Measurements from ENCODE around the gene LGALS7. TPM values are rescaled to one million over a fixed set of nuclear protein-coding genes. Genes with fewer than 3 reads are reported as not detected.
"Not testable (repeated sequence)": the region's sequence is repeated elsewhere in the genome, so short reads cannot be mapped to it uniquely, and the experiment has no call there.

Gene LGALS7
- total RNA-seq, 2 donors from 2014 or later, result not detected

DNA sequence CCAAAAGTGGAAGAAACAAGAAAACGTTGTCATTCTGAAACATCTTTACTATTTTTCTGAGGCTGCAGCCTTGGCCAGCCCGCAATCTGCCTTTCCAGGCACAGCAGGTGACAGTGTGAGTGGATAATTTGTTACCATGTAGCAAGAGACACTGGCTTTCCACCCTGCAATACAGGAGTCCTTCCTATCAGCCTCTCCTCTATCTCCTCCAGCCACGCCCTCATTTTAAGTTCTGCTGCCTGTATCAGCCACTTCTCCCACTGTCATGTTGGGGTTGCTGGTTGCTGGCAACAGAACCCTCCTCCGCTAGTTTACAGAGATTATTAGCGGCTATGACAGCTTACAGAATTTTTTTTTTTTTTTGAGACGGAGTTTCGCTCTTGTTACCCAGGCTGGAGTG lies 7.7 kb upstream of the LGALS7 start:
- intact Hi-C loops (cut with DNase I), result no loop called here
- DNase-seq (ENCODE audit: low spot score), result no peak

DNA sequence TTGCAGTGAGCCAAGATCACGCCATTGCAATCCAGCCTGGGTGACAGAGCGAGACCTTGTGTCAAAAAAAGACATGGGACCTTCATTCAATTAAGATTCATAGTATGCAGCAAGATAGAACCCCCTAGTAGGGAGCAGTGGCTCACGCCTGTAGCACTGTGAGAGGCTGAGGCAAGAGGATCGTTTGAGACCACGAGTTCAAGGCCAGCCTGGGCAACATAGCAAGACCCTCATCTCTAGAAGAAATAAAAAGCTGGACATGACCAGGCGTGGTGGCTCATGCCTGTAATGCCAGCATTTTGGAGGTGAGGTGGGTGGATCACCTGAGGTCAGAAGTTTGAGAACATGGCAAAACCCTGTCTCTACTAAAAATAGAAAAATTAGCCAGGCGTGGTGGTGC lies 7.1 kb upstream of the LGALS7 start:
- intact Hi-C loops (cut with DNase I), result no loop called here
- DNase-seq (ENCODE audit: low spot score), result no peak

DNA sequence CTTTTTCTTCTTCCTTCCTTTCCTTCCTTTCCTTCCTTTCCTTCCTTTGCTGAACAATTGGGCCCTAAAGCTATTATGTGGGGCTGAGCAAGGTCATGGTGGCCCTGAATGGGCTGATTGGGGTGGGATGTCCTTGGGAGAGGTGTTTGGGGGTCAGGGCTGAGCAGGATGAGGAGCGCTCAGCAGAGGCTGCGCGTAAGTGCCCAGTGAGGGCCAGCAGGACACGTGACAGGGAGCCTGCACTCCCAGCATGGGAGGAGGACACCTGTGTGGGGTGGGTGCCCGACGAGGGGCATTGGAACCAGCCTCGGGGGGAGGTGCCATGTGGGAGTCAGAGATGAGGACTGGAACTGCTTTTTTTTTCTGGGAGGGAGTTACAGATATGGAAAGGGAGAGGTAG lies 5.4 kb upstream of the LGALS7 start:
- intact Hi-C loops (cut with DNase I), result no loop called here
- DNase-seq (ENCODE audit: low spot score), result no peak

DNA sequence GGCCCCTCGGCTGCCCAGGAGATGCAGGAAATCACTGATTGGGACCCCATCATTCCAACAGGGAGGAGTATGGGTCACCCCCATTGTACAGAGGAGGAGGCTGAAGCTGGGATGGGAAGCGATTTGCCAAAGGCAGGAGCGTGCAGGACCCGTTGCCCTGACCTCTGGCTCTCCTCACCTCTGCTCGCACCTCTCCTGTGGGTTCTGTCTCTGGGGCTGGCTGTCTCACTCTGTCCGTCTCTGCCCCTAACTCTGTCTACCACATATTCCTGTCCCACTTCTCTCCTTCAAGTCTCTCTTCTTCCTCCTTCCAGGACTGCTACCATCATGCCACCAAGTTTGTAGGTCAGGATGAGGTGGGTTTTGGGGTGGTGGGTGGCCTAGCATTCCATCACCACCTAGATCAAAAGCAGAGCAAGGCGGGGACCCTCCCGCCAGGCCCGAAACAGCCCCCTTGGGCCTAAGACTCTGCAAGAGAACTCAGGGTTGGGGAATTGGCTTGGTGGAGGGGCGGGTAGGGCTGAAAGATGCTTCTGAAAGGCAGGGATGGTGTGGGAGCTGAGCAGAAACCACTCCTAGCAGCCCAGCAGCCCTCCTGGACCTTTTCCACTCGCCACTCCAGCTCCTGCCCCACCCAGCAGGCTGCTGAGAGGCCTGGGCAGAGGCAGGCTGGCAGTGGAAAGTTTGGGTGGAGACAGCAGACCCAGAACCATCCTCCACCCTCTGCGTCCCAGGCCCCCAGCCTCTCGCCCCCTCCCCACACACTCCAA lies 1.0 kb upstream of the LGALS7 start:
- intact Hi-C loops (cut with DNase I), result no loop called here
- DNase-seq (ENCODE audit: low spot score), result no peak

DNA sequence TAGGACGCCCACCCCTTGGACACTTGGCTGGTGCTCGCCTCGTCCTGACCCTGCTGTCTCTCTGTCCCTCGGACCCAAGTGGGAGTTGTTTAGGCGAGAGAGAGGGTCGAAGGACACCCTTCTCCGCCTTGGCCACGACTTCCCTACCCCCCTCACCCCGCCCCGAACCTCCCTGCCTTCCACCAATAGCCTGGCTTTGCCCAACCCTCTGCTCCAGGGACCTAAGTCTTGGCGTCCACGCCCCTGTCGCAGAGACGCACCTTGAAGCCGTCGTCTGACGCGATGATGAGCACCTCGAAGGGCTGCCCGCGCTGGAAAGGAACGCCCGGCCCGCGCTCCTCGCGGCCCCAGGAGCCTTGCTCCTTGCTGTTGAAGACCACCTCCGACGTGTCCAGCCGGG lies 1.7 kb downstream of the LGALS7 start:
- DNase-seq (ENCODE audit: low spot score); intact Hi-C loops (cut with DNase I): not testable (repeated sequence)

DNA sequence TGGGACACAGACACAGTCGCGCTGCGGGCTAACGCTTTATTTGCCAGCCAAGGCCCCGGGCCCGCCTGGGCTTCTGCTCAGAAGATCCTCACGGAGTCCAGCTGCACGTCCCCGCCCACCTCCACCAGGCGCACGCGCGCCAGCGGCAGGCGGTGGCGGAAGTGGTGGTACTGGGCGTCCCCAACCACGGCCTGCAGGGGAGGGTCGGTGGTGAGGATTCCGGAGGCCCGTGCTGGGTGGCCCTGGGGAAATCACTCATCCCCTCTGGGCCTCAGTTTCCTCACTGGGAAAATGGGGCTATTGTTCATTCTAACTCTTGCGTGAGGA lies 2.4 kb downstream of the LGALS7 start:
- DNase-seq (ENCODE audit: low spot score); intact Hi-C loops (cut with DNase I): not testable (repeated sequence)

DNA sequence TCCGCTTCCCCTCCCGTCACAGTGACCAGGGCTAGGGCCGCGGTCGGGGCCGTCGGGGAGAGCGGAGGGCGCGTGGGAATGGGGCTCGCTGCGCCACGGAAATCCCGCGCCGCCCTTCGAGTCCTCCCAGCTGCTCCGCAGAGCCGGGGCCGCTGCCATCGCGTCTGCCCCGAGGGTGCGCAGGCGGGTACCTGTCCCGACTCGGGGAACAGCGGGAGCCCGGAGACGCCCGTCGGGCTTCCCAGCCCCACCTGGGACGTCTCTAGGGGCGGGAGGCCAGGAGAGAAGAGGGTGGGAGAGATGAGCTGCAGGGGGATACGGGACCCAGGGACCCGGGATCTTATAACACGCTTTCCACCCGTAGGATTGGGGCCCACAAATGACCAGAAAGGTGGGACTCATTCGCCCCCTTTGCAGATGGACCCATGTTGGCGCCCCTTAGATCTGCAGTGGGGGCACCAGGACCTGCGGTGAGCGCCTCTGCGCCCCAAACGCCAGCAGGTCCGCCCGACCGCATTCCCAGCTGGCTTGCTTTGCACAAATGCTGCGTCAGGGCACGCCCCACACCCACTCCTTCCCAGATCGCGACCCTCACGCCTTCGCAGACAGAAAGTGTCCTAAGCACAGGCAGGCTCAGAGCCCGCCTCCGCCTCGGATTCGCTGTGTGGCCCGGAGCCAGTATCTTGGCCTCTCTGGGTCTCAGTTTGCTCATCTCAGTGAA lies 2.9 kb downstream of the LGALS7 start:
- intact Hi-C loops (cut with DNase I); DNase-seq (ENCODE audit: low spot score): not testable (repeated sequence)

DNA sequence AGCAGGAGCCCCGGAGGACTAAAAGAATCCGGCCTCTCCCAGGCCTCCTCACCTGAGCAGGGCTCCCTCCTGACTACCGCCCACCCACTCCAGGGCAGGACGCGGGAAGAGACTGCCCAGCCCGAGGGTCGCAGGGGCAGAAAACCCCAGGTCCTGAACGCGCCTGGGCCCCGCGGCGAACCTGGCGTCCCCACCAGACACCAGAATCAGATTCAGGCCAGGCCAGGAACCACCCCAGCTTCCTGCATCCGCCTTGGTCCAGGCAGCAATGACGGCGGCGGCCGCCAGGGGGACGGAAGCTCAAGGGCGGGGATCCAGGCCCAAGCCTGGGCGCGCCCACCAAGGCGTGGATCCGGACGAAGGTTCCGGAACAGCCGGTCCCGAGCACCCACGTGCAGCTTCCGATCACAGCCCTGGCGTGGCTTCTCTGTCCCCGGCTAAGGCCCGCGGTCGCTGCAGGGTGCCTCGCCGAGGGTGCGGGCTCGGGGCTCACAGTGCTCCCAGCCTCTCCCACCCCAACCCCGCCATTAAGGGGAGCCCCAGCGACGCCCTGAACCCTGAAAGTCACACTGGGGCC lies 3.6 kb downstream of the LGALS7 start:
- intact Hi-C loops (cut with DNase I), result no loop called here
- DNase-seq (ENCODE audit: low spot score), result peak; percentile 98

DNA sequence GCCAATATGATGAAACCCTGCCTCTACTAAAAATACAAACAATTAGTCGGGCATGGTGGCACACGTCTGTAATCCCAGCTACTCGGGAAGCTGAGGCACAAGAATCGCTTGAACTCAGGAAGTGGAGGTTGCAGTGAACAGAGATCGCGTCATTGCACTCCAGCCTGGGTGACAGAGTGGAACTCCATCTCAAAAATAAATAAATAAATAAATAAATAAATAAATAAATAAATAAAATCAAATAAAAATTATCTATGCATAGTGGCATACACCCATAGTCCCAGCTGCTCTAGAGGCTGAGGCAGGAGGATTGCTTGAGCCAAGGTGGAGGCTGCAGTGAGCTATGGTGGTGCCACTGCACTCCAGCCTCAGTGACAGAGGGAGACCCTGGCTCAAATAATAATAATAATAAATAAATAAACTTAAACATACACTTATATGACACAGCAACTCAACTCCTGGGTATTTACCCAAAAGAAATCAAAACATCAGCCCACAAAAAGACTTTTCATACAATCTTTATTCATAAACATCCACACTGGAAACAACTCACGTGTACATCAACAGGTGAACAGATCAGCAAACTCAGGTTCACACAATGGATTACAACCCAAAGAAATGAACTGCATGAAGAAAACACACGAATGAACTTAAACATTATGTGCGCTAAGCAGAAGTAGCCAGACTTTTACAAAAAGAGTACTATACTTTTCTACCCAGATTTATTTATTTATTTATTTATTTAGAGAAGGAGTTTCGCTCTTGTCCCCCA lies 6.9 kb downstream of the LGALS7 start:
- DNase-seq (ENCODE audit: low spot score), result no peak
- intact Hi-C loops (cut with DNase I), result no loop called here

DNA sequence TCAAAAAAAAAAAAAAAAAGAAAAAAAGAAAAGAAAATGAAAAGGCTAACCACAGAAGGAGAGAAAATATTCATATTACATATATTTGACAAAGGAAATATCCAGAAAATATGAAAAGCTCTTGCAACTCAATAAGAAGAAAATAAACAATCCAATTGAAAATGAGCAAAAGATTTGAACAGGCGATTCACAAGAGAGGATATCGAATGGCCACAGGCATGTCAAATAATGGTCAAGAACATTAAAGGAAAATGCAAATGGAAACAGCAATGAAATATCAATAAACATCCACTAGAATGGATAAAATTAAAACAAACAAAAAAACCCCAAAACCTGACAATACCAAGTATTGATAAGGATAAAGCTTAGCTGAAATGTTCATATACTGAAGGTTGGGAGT lies 8.1 kb downstream of the LGALS7 start:
- intact Hi-C loops (cut with DNase I), result no loop called here
- no peak for DNase-seq (ENCODE audit: low spot score)

DNA sequence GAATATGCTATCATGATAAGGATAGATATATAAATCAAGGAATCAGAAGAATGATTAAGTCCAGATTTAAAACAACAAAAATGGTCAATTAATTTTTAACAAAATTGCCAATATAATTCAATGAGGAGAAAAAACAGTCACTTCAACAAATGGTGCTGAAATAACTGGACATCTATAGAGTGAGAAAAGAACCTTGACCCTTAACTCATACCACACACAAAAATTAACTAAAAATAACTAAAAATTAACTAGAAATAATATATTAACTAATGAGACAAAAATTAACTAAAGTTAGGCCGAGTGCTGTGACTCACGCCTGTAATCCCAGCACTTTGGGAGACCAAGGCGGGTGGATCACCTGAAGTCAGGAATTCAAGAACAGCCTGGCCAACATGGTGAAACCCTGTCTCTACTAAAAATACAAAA lies 9.5 kb downstream of the LGALS7 start:
- no peak for DNase-seq (ENCODE audit: low spot score)
- intact Hi-C loops (cut with DNase I), result no loop called here

DNA sequence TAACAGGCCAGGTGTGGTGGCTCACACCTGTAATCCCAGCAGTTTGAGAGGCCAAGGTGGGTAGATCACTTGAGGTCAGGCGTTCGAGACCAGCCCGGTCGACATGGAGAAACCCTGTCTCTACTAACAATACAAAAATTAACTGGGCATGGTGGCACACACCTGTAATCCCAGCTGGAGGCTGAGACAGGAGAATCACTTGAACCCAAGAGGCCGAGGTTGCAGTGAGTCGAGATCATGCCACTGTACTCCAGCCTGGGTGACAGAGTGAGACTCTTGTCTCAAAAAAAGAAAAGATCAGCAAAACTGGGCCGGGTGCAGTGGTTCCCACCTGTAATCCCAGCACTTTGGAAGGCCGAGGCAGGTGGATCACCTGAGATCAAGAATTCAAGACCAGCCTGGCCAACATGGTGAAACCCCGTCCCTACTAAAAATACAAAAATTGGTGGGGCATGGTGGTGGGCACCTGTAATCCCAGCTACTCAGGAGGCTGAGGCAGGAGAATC lies 11.4 kb downstream of the LGALS7 start:
- intact Hi-C loops (cut with DNase I), result not testable (repeated sequence)

DNA sequence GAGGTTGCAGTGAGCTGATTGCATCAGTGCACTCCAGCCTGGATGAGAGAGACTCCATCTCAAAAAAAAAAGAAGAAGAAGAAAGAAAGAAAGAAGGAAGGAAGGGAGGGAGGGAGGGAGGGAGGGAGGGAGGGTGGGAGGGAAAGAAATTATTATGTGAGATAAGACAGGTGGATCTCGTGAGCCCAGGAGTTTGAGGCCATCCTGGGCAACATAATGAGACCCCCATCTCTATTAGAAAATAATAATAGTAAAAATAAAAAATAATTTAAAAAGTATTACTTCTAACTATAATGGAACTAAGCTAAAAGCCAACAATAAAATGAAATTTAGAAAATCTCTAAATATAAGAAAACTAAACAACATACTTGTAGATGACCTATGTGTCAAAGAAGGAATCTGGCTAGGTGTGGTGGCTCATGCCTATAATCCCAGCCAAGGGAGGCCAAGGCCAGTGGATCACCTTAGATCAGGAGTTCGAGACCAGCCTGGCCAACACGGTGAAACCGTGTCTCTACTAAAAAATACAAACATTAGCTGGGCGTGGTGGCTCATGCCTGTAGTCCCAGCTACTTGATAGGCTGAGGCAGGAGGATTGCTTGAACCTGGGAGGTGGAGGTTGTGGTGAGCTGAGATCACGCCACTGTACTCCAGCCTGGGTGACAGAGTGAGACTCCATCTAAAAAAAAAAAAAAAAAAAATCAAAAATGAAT lies 12.4 kb downstream of the LGALS7 start:
- DNase-seq (ENCODE audit: low spot score); intact Hi-C loops (cut with DNase I): not testable (repeated sequence)

More for the DNA sequence above, 11.4 kb downstream of the LGALS7 start:
- DNase-seq (ENCODE audit: low spot score), result not testable (repeated sequence)

DNA sequence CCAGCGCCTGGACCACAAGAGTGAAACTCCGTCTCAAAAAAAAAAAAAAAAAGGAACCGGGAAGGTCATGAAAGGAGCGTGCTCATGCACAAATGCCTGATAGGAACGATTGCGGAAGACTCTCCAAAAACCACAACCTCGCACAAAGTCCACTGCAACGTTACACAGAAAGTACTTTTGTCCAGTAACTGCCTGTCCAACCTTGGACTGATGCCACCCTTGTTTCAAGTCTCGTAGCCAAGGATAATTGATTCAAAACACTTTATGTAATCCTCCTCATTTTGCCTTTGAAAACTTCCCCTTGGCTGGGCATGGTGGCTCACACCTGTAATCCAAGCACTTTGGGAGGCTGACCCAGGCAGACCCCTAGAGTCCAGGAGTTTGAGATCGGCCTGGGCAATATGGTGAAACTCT lies 13.7 kb downstream of the LGALS7 start:
- intact Hi-C loops (cut with DNase I), result no loop called here
- DNase-seq (ENCODE audit: low spot score), result no peak

DNA sequence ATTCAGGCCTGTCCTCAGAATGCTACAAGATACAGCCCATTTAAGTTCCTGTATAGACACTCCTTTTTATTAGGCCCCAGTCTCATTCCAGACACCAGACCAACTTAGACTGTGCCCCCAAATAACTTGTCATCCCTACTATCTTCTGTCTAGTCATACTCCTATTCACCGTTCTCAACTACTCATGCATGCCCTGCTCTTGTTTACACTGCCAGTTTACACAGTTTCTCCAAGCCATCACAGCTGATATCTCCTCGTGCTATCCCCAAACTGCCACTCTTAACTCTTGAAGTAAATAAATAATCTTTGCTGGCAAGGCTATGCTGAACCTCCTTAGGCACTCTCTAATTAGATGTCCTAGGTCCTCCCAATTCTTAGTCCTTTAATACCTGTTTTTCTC lies 19.1 kb downstream of the LGALS7 start:
- DNase-seq (ENCODE audit: low spot score); intact Hi-C loops (cut with DNase I): not testable (repeated sequence)

DNA sequence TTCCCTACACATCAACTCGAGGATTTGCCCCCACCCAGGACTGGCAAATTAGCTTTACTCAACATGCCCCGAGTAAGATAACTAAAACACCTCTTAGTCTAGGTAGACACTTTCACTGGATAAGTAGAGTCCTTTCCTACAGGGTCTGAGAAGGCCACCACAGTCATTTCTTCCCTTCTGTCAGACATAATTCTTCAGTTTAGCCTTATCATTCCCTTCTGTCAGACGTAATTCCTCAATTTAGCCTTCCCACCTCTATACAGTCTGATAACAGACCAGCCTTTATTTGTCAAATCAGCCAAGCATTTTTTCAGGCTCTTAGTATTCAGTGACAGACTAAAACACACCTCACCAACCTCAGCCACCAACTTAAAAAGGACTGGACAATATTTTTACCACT lies 19.5 kb downstream of the LGALS7 start:
- DNase-seq (ENCODE audit: low spot score); intact Hi-C loops (cut with DNase I): not testable (repeated sequence)

DNA sequence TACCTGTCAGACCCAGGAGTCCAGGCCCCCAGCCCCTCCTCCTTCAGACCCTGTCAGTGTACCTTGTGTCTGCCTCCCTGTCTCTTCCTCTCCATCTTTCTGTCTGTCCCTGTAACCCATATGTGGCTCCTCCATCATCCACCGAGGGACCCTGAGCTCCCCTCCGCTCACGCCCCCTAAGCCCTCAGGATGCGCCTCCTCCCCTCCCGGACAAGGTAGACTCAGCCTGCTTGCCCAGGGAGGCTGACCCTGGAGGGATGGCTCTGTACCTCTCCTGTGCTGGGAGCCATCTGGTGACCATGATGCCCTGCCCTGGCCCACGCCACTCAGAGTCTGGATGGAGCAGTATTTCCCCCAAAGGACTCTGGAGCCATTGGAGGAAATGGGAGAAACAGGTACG lies 28.0 kb downstream of the LGALS7 start:
- DNase-seq (ENCODE audit: low spot score), result no peak

DNA sequence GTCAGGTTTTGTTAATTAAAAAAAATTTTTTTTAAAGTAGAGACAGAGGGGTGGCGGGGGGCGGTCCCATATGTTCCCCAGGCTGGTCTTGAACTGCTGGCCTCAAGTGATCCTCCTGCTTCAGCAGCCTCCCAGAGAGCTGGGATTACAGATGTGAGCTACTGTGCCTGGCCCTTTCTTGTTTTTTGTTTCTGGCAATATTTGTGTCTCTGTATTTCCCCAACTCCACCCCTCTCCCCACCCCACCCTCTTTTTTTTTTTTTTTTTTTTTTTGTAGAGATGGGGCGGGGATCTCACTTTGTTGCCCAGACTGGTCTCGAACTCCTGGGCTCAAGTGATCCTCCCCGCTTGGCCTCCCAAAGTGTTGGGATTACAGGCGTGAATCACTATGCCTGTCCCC lies 28.4 kb downstream of the LGALS7 start:
- intact Hi-C loops (cut with DNase I), result no loop called here
- DNase-seq (ENCODE audit: low spot score), result peak; percentile 45

More for the DNA sequence above, 28.0 kb downstream of the LGALS7 start:
- intact Hi-C loops (cut with DNase I), result no loop called here

DNA sequence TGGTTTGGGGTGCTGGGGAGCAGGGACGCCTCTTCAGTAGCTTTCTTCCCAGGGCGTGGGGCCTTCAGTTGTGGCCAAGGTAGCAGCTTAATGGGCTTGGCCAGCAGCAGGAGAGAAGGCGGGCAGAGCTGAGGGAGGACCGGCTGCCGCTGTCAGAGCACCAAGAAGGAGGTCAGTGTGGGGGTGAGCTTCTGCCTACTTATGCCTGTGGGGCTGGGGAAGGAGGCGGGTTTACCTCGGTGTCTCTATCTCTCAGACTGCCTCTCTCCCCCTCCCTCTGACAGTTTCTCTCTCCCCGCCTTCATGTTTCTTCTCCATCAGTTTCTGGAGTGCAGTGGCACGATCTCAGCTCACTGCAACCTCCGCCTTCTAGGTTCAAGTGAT lies 29.0 kb downstream of the LGALS7 start, which contains the start of gene CAPN12:
TSS of gene CAPN12 (minus strand) at position 177 of the 384 bp plus-strand sequence. CDS start 309 bp downstream, outside the sequence.
- intact Hi-C loops (cut with DNase I), result no loop called here
- DNase-seq (ENCODE audit: low spot score), result no peak
